ENCODE measurements around the gene PINLYP. TPM values are rescaled to one million over a fixed set of nuclear protein-coding genes. Genes with fewer than 3 reads are reported as not detected.

PINLYP gene
- total and polyA plus RNA-seq, 2 donors (not counting 3 experiments of a cell fraction or from before 2014, with no cell fraction given): 5.5 TPM

- BruUV-seq (replicated peaks): no TSS peak
- H3K9me1 ChIP-seq (replicated peaks; ENCODE audit: control insufficient read depth, extremely low read depth, insufficient read depth, low read length): no peaks in the 10 kb centered on the region
- H3K4me3 ChIP-seq (replicated peaks in 1 of 3; ENCODE audit: insufficient read depth in 1 of 3, low read depth in 1 of 3, low read length in 3 of 3): no peak overlapping the region
- peaks cover 0 to 9% of the 10 kb centered on the region in 2 experiments for H3K36me3 ChIP-seq (ENCODE audit: control insufficient read depth in 2 of 2, extremely low read depth in 1 of 2, insufficient read depth in 2 of 2, low read length in 2 of 2)
- H4K20me1 ChIP-seq (replicated peaks; ENCODE audit: control insufficient read depth, extremely low read depth, insufficient read depth, low read length): no peaks in the 10 kb centered on the region
- intact Hi-C loops (cut with micrococcal nuclease): no loop called here
- no peak overlapping the region for H2AFZ ChIP-seq (ENCODE audit: low read depth, low read length)
- TF ChIP-seq POLR2AphosphoS5 (IDR thresholded peaks at IDR 0.05; ENCODE audit: insufficient read depth, low read depth, low read length) (no peak), GATA2 (IDR thresholded peaks at IDR 0.05; ENCODE audit: insufficient read depth, insufficient read length, low read depth, low read length) (no peak), FOS (IDR thresholded peaks at IDR 0.05; ENCODE audit: borderline replicate concordance, insufficient read depth, low read length) (no peak), MAX (IDR thresholded peaks at IDR 0.05; ENCODE audit: insufficient read depth, insufficient read length) (no peak), EZH2 (IDR thresholded peaks at IDR 0.05; ENCODE audit: borderline replicate concordance, low read depth, low read length, severe bottlenecking) (no peak), POLR2A (IDR thresholded peaks at IDR 0.05; ENCODE audit: low read depth, low read length) (no peak), CTCF (IDR thresholded peaks at IDR 0.05; ENCODE audit: extremely low read depth in 1 of 2, insufficient read depth in 1 of 2, low read depth in 1 of 2, low read length in 2 of 2) (no peak), JUN (IDR thresholded peaks at IDR 0.05; ENCODE audit: borderline replicate concordance, insufficient read depth, insufficient read length, low read depth) (no peak), MYC (IDR thresholded peaks at IDR 0.05; ENCODE audit: low read depth, low read length) (no peak)
- no peak overlapping the region for H3K4me2 ChIP-seq (ENCODE audit: insufficient read depth, low read length)
- no peaks in the 10 kb centered on the region for H3K4me1 ChIP-seq (ENCODE audit: control insufficient read depth, extremely low read depth, insufficient read depth, low read length)
- no peak overlapping the region for H3K27ac ChIP-seq (ENCODE audit: insufficient read depth, low read depth, low read length)
- H3K9me3 ChIP-seq (replicated peaks; ENCODE audit: control insufficient read depth, insufficient read depth, low read length): no peaks in the 10 kb centered on the region
- H3K9ac ChIP-seq (replicated peaks; ENCODE audit: extremely low read depth, insufficient read depth, low read length): no peak overlapping the region
- dilution Hi-C loops (cut with MboI; ENCODE audit: extremely low pct_ligation_motif_present, low sequenced_read_pairs): no loop called here
- ChIA-PET CTCF (interaction anchor here (1.5 to 2.8 kb wide), 2 partner anchors 9 to 30 kb away, joined by 3 to 20 read pairs; no protein-coding TSS in a partner anchor), POLR2A (no interaction called here)
- FAIRE-seq: no peak
- no peak for DNase-seq (ENCODE audit: low read depth, low spot score)
- no peaks in the 10 kb centered on the region for H3K27me3 ChIP-seq (ENCODE audit: control insufficient read depth in 2 of 2, insufficient read depth in 2 of 2, low read length in 2 of 2)
- H3K79me2 ChIP-seq (ENCODE audit: control insufficient read depth, insufficient read depth, low read length): no peaks in the 10 kb centered on the region
Measured at GRCh38 chr19:43563816-43564457, 11.7 kb upstream of the PINLYP start.

All from endothelial cell of umbilical vein (primary cell).